GM12878 (cell line): Measurements from ENCODE around the gene MS4A6E.

Source experiments
- BCL11A ChIP-seq: IDR thresholded peaks from 2 replicates; pipeline ENCODE4 v1.6.1; 2011; ENCODE audit warnings: low read depth, low read length
- FOXK2 ChIP-seq: fragments of 450-650 bp; IDR thresholded peaks from 2 replicates; pipeline ENCODE4 v1.6.1; 2017; ENCODE audit warnings: mild to moderate bottlenecking, moderate library complexity
- JUND ChIP-seq: IDR thresholded peaks from 2 replicates; pipeline ENCODE4 v1.6.1; 2012; ENCODE audit warnings: low read depth, mild to moderate bottlenecking, low read length, improper control_type of control experiment, moderate library complexity
- POLR2A ChIP-seq: IDR thresholded peaks from 2 replicates; pipeline ENCODE4 v1.6.1; 2011; ENCODE audit warnings: low read depth, mild to moderate bottlenecking, low read length
- SMAD1 ChIP-seq: fragments of 450-650 bp; IDR thresholded peaks from 2 replicates; pipeline ENCODE4 v1.6.1; 2018; ENCODE audit warnings: mild to moderate bottlenecking, low read depth; ENCODE audit not compliant: partially characterized antibody
- ZNF24 ChIP-seq: fragments of 450-650 bp; IDR thresholded peaks from 2 replicates; pipeline ENCODE4 v1.6.1; 2017; ENCODE audit warnings: antibody characterized with exemption, mild to moderate bottlenecking
- TF ChIP-seq, protein P1 (sequence below), 3 experiments: IDR thresholded peaks in 2 of 3; conservative IDR thresholded peaks in 1 of 3; 2 replicates each; pipeline ENCODE4 v1.5.1; 2011; ENCODE audit warnings: low read depth in 3 of 3, low read length in 3 of 3, mild to moderate bottlenecking in 3 of 3, control low read depth in 2 of 3, moderate library complexity in 2 of 3, inconsistent platforms in 1 of 3, mixed read lengths in 1 of 3; ENCODE audit not compliant: control insufficient read depth in 2 of 3, insufficient read depth in 1 of 3; ENCODE audit errors: extremely low read depth in 1 of 3
- TF ChIP-seq, protein P2 (sequence below): IDR thresholded peaks from 2 replicates; pipeline ENCODE4 v1.6.1; 2012; ENCODE audit warnings: low read depth, low read length, improper control_type of control experiment
- TF ChIP-seq, protein P3 (sequence below): IDR thresholded peaks from 2 replicates; pipeline ENCODE4 v1.6.1; 2011; ENCODE audit warnings: mild to moderate bottlenecking, low read depth, low read length, moderate library complexity; ENCODE audit not compliant: insufficient replicate concordance
- TF ChIP-seq, protein P4 (sequence below): IDR thresholded peaks from 2 replicates; pipeline ENCODE4 v1.6.1; 2012; ENCODE audit warnings: low read depth, low read length, improper control_type of control experiment
- TF ChIP-seq, protein P5 (sequence below): fragments of 450-650 bp; IDR thresholded peaks from 2 replicates; pipeline ENCODE4 v1.6.1; 2017; ENCODE audit warnings: mild to moderate bottlenecking, moderate library complexity
- TF ChIP-seq, protein P6 (sequence below): IDR thresholded peaks from 2 replicates; pipeline ENCODE4 v1.6.1; 2012; ENCODE audit warnings: low read length, inconsistent platforms

DNA sequence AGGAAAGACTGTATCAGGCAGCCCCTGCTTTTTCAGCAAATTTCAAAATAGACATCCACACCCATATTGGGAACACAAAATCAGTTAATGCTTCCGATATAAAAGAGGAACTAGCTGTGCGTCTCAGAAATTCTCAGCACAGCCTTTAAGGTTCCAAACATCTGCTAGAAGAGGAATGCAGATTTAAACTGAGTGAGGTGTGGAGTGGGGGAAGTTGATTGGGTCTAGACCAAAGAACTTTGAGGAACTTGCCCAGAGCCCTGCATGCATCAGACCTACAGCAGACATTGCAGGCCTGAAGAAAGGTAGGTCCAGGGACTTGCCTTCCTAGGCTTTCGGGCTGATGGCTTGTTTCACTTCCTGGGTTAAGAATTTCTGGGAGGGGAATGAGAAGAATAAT is 46.6 kb upstream of the MS4A6E start, which contains the start of gene MS4A4A:
- no peak for TF ChIP-seq POLR2A
- no peak for TF ChIP-seq FOXK2
- TF ChIP-seq, protein P1, sequence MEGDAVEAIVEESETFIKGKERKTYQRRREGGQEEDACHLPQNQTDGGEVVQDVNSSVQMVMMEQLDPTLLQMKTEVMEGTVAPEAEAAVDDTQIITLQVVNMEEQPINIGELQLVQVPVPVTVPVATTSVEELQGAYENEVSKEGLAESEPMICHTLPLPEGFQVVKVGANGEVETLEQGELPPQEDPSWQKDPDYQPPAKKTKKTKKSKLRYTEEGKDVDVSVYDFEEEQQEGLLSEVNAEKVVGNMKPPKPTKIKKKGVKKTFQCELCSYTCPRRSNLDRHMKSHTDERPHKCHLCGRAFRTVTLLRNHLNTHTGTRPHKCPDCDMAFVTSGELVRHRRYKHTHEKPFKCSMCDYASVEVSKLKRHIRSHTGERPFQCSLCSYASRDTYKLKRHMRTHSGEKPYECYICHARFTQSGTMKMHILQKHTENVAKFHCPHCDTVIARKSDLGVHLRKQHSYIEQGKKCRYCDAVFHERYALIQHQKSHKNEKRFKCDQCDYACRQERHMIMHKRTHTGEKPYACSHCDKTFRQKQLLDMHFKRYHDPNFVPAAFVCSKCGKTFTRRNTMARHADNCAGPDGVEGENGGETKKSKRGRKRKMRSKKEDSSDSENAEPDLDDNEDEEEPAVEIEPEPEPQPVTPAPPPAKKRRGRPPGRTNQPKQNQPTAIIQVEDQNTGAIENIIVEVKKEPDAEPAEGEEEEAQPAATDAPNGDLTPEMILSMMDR (IDR thresholded peaks at IDR 0.05 in 2 of 3, conservative IDR thresholded peaks at IDR 0.05 in 1 of 3; ENCODE audit: control insufficient read depth in 2 of 3, extremely low read depth in 1 of 3, insufficient read depth in 1 of 3, low read depth in 3 of 3, low read length in 3 of 3) = no peak
- TF ChIP-seq SMAD1 = no peak
- TF ChIP-seq, protein P2, sequence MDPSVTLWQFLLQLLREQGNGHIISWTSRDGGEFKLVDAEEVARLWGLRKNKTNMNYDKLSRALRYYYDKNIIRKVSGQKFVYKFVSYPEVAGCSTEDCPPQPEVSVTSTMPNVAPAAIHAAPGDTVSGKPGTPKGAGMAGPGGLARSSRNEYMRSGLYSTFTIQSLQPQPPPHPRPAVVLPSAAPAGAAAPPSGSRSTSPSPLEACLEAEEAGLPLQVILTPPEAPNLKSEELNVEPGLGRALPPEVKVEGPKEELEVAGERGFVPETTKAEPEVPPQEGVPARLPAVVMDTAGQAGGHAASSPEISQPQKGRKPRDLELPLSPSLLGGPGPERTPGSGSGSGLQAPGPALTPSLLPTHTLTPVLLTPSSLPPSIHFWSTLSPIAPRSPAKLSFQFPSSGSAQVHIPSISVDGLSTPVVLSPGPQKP = no peak
- TF ChIP-seq, protein P3, sequence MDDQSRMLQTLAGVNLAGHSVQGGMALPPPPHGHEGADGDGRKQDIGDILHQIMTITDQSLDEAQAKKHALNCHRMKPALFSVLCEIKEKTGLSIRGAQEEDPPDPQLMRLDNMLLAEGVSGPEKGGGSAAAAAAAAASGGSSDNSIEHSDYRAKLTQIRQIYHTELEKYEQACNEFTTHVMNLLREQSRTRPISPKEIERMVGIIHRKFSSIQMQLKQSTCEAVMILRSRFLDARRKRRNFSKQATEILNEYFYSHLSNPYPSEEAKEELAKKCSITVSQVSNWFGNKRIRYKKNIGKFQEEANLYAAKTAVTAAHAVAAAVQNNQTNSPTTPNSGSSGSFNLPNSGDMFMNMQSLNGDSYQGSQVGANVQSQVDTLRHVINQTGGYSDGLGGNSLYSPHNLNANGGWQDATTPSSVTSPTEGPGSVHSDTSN = no peak
- TF ChIP-seq, protein P4, sequence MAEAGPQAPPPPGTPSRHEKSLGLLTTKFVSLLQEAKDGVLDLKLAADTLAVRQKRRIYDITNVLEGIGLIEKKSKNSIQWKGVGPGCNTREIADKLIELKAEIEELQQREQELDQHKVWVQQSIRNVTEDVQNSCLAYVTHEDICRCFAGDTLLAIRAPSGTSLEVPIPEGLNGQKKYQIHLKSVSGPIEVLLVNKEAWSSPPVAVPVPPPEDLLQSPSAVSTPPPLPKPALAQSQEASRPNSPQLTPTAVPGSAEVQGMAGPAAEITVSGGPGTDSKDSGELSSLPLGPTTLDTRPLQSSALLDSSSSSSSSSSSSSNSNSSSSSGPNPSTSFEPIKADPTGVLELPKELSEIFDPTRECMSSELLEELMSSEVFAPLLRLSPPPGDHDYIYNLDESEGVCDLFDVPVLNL = no peak
- no peak for TF ChIP-seq JUND
- TF ChIP-seq ZNF24 = no peak
- TF ChIP-seq, protein P5, sequence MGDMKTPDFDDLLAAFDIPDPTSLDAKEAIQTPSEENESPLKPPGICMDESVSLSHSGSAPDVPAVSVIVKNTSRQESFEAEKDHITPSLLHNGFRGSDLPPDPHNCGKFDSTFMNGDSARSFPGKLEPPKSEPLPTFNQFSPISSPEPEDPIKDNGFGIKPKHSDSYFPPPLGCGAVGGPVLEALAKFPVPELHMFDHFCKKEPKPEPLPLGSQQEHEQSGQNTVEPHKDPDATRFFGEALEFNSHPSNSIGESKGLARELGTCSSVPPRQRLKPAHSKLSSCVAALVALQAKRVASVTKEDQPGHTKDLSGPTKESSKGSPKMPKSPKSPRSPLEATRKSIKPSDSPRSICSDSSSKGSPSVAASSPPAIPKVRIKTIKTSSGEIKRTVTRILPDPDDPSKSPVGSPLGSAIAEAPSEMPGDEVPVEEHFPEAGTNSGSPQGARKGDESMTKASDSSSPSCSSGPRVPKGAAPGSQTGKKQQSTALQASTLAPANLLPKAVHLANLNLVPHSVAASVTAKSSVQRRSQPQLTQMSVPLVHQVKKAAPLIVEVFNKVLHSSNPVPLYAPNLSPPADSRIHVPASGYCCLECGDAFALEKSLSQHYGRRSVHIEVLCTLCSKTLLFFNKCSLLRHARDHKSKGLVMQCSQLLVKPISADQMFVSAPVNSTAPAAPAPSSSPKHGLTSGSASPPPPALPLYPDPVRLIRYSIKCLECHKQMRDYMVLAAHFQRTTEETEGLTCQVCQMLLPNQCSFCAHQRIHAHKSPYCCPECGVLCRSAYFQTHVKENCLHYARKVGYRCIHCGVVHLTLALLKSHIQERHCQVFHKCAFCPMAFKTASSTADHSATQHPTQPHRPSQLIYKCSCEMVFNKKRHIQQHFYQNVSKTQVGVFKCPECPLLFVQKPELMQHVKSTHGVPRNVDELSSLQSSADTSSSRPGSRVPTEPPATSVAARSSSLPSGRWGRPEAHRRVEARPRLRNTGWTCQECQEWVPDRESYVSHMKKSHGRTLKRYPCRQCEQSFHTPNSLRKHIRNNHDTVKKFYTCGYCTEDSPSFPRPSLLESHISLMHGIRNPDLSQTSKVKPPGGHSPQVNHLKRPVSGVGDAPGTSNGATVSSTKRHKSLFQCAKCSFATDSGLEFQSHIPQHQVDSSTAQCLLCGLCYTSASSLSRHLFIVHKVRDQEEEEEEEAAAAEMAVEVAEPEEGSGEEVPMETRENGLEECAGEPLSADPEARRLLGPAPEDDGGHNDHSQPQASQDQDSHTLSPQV = no peak
- TF ChIP-seq, protein P6, sequence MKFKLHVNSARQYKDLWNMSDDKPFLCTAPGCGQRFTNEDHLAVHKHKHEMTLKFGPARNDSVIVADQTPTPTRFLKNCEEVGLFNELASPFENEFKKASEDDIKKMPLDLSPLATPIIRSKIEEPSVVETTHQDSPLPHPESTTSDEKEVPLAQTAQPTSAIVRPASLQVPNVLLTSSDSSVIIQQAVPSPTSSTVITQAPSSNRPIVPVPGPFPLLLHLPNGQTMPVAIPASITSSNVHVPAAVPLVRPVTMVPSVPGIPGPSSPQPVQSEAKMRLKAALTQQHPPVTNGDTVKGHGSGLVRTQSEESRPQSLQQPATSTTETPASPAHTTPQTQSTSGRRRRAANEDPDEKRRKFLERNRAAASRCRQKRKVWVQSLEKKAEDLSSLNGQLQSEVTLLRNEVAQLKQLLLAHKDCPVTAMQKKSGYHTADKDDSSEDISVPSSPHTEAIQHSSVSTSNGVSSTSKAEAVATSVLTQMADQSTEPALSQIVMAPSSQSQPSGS = no peak
- no peak for TF ChIP-seq BCL11A
